Neutrophil (primary cell): ENCODE measurements around the gene EPN2.

Source experiments
- H3K27ac ChIP-seq: fragments of 200-600 bp; sonication (generic); 2 replicates; pipeline ENCODE4 v1.5.1; 2016; ENCODE audit warnings: mild to moderate bottlenecking, moderate library complexity
- H3K27me3 ChIP-seq: fragments of 200-600 bp; sonication (generic); 2 replicates; pipeline ENCODE4 v1.6.0; 2016; ENCODE audit warnings: mild to moderate bottlenecking
- H3K36me3 ChIP-seq: fragments of 200-600 bp; sonication (generic); 2 replicates; pipeline ENCODE4 v1.5.1; 2017
- H3K4me1 ChIP-seq, 2 experiments: fragments of 200-600 bp in 1 of 2; sonication (generic) in 1 of 2; 1 replicate in 1 of 2; 2 replicates in 1 of 2; pipeline versions ENCODE4 v1.5.1 to v1.6.1; 2013 to 2016; ENCODE audit warnings: low read depth in 1 of 2, low read length in 1 of 2, mild to moderate bottlenecking in 1 of 2, moderate library complexity in 1 of 2; ENCODE audit not compliant: control insufficient read depth in 1 of 2, insufficient read depth in 1 of 2
- H3K4me3 ChIP-seq, 2 experiments: fragments of 200-600 bp in 1 of 2; sonication (generic) in 1 of 2; 1 replicate in 1 of 2; 2 replicates in 1 of 2; pipeline ENCODE4 v1.5.1; 2013 to 2016; ENCODE audit warnings: low read depth in 1 of 2, low read length in 1 of 2, mild to moderate bottlenecking in 1 of 2, moderate library complexity in 1 of 2
- H3K9me3 ChIP-seq: fragments of 200-600 bp; sonication (generic); 2 replicates; pipeline ENCODE4 v1.5.1; 2016
- TF ChIP-seq, protein P1 (sequence below): fragments of 200-600 bp; sonication (generic); IDR thresholded peaks from 2 replicates; pipeline ENCODE4 v1.5.1; 2016; ENCODE audit warnings: antibody characterized with exemption

The EPN2 gene

DNA sequence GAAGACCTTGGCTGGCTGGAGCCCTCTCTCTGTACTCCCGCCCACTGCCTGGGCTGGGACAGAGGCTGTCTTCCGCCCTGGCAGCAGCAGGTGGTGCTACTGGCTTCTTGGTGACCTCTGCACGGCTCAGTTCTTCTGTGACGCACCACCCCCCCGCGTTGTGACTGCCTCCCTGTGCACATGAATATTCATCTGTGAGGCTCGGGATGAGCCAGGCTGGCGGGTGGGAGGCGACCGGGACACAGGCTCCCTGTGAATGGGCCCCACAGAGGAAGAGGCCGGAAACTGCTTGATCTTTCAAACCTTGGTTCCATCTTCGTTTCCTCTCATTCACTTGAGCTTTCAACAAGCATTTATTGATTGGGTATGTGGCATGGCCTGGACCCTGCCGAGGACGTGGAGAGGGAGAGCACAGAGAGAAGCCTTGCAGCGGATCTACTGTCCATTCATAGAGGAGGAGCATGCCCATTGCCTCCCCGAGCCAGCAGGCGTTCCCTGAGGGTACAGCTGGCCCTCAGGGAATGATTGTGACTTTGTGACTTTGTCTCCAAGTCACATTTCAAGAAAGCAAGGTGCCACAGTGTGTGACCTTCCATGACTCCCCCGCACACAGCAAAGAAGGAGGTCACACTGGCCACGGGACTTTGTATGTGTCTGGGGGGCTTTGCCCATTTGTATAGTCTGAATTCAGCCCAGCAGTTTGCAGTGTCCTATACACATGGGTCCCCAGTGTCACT lies 80.4 kb downstream of the EPN2 start:
- TF ChIP-seq, protein P1, sequence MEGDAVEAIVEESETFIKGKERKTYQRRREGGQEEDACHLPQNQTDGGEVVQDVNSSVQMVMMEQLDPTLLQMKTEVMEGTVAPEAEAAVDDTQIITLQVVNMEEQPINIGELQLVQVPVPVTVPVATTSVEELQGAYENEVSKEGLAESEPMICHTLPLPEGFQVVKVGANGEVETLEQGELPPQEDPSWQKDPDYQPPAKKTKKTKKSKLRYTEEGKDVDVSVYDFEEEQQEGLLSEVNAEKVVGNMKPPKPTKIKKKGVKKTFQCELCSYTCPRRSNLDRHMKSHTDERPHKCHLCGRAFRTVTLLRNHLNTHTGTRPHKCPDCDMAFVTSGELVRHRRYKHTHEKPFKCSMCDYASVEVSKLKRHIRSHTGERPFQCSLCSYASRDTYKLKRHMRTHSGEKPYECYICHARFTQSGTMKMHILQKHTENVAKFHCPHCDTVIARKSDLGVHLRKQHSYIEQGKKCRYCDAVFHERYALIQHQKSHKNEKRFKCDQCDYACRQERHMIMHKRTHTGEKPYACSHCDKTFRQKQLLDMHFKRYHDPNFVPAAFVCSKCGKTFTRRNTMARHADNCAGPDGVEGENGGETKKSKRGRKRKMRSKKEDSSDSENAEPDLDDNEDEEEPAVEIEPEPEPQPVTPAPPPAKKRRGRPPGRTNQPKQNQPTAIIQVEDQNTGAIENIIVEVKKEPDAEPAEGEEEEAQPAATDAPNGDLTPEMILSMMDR, result no peak
- no peak overlapping the region for H3K27ac ChIP-seq
- no peaks in the 10 kb centered on the region for H3K36me3 ChIP-seq
- no peaks in the 10 kb centered on the region for H3K9me3 ChIP-seq
- peaks cover 10 to 13% of the 10 kb centered on the region in 2 experiments for H3K4me1 ChIP-seq
- H3K27me3 ChIP-seq, result peaks cover 40% of the 10 kb centered on the region
- no peak overlapping the region for H3K4me3 ChIP-seq

DNA sequence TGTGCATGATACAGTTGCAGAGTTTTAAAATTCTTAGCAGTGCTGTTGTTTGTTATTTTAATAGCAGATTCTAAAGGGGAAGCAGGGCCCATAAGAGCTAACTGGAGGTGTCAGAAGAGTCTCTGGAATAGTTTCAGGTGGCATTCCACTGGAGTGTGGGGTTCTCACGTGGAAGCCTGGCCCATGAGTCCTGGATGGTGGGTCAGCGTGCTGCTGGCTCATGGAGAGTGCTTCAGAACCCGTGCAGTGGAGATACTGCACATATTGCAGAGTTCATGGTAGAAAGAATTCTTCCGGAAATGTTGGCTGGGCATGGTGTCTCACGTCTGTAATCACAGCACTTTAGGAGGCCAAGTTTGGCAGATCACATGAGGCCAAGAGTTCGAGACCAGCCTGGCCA lies 81.4 kb downstream of the EPN2 start:
- Histone ChIP-seq H3K27ac (no peak overlapping the region), H3K36me3 (no peaks in the 10 kb centered on the region), H3K4me1 (peaks cover 0 to 3% of the 10 kb centered on the region in 2 experiments), H3K9me3 (no peaks in the 10 kb centered on the region), H3K4me3 (no peak overlapping the region), H3K27me3 (peaks cover 50% of the 10 kb centered on the region)
- TF ChIP-seq, protein P1, result no peak

GRCh38 chr17:19319771-19320505 lies 82.8 kb downstream of the EPN2 start:
- TF ChIP-seq, protein P1, result no peak
- H3K36me3 ChIP-seq, result no peaks in the 10 kb centered on the region

DNA sequence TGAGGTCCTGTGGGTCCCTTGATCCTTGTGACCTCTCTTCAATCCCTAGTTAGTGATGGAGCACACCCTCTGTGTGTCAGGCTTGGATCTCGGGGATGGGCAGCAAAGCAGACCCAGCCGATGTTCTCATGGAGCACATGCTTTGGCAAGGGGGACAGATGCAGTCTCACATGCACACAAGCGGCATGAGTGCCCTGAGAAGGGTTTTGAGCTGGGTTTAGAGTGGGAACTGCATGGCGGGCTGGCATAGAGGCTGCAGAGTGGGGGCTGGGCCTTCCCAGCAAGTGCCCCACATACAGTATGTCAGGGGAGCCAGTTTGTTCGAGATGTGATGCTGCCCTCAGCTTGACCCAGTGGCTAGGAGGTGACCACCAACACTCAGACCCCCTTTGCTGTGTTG lies 83.7 kb downstream of the EPN2 start:
- TF ChIP-seq, protein P1, result no peak
- Histone ChIP-seq H3K36me3 (no peaks in the 10 kb centered on the region), H3K27ac (no peak overlapping the region)

More at GRCh38 chr17:19319771-19320505, 82.8 kb downstream of the EPN2 start:
- H3K27me3 ChIP-seq, result peaks cover 61% of the 10 kb centered on the region
- no peaks in the 10 kb centered on the region for H3K4me1 ChIP-seq
- H3K9me3 ChIP-seq, result no peaks in the 10 kb centered on the region
- no peak overlapping the region for H3K4me3 ChIP-seq
- H3K27ac ChIP-seq, result no peak overlapping the region

DNA sequence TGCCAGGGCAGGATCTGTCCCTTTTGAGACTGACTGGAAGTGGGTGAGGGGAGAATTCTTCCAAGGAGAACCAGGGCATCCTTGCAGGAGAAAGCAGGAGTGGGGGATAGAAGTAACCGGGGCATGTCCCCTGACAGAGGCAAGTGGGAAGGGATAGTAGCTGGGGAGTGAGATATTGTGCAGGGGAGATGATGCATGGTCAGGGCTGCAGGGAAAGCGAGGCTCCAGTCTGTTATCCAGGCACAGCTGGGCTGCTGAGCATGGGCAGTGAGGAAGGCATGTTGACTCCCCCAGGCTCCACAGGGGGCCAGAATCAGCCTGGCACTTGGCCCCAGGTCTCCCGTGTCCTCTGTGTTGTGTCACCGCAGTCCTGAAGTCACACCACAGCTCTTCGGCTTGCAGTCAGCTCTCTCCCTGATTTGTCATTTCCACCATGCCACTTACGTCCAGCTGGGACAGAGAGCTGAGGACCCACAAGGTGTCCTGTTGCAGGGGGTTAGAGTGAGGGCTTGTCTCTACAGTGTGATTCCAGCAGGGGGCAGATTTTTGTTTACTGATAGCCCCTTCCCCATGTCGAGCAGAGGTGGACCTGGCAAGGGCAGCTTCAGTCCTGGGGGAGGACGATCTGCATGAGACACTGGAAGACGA lies 84.4 kb downstream of the EPN2 start:
- TF ChIP-seq, protein P1, result no peak
- Histone ChIP-seq H3K9me3 (no peaks in the 10 kb centered on the region), H3K36me3 (no peaks in the 10 kb centered on the region), H3K27ac (no peak overlapping the region), H3K4me1 (no peaks in the 10 kb centered on the region), H3K27me3 (peaks cover 64% of the 10 kb centered on the region), H3K4me3 (no peak overlapping the region)

More for the DNA sequence above, 83.7 kb downstream of the EPN2 start:
- H3K27me3 ChIP-seq, result peaks cover 64% of the 10 kb centered on the region
- no peaks in the 10 kb centered on the region for H3K9me3 ChIP-seq
- H3K4me3 ChIP-seq, result no peak overlapping the region
- H3K4me1 ChIP-seq, result no peaks in the 10 kb centered on the region
